Astrocyte of the cerebellum (primary cell): Measurements from ENCODE around the gene SPDYE18.
A peak's percentile ranks its signal among the peaks of the same experiment; 100 is the strongest.
"Not testable (repeated sequence)": the region's sequence is repeated elsewhere in the genome, so short reads cannot be mapped to it uniquely, and the experiment has no call there.

Source experiments
- DNase-seq: peaks from one replicate; pipeline ENCODE4 v3.0.0-alpha.2; 2011; ENCODE audit warnings: low read depth
- H3K4me3 ChIP-seq: 2 replicates; pipeline ENCODE4 v1.5.1; 2011; ENCODE audit warnings: mild to moderate bottlenecking, low read depth, low read length, moderate library complexity
- in situ Hi-C: cut with HindIII; loops from 2 replicates; pipeline ENCODE4 v1.10.0; 2017; ENCODE audit warnings: low sequenced_read_pairs

SPDYE18 gene, protein sequence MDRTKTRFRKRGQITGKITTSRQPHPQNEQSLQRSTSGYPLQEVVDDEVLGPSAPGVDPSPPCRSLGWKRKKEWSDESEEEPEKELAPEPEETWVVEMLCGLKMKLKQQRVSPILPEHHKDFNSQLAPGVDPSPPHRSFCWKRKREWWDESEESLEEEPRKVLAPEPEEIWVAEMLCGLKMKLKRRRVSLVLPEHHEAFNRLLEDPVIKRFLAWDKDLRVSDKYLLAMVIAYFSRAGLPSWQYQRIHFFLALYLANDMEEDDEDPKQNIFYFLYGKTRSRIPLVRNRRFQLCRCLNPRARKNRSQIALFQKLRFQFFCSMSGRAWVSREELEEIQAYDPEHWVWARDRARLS

DNA sequence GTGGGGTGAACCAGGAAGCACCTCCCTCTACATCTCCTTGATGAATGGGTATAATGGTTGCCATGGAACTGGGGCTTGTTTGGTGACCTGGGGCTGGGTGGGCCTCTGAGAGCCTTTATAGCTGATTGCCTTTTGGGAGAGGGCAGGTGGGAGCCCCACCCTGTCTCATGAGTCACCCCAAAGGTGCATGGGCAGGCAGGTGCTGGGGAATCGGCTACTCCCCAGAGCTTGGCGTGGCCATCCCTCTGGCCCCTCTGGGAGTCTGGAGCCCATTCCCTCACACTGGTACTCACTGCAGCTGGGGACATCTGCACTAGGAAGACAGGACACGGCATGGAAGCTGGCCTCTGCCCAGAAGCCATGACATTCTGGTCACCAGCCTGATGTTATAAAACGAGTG is at the start of gene SPDYE18:
Gene SPDYE18 (minus strand): TSS at position 2 of the 400 bp plus-strand sequence. CDS start 2,046 bp downstream, outside the sequence.
- in situ Hi-C loops, H3K4me3 ChIP-seq, DNase-seq: not testable (repeated sequence)

DNA sequence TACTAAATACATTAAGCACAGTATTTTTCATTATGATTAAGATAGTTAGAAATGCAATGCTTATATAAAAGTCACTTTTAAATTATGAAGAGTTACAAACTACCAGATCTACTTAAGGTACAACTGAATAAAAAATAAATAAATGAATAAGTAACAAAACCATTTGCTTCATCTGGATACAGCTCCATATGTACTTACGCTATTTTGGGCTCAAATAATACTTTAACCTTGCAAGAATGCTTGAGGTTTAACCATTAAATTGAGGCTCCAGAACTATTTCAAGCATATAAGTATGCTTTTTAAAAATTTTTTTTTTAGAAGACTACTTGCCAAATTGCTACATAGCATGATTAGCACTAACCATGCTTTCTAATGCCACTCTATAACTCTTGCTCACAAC is 46.0 kb upstream of the SPDYE18 start:
- in situ Hi-C loops, H3K4me3 ChIP-seq, DNase-seq: not testable (repeated sequence)

DNA sequence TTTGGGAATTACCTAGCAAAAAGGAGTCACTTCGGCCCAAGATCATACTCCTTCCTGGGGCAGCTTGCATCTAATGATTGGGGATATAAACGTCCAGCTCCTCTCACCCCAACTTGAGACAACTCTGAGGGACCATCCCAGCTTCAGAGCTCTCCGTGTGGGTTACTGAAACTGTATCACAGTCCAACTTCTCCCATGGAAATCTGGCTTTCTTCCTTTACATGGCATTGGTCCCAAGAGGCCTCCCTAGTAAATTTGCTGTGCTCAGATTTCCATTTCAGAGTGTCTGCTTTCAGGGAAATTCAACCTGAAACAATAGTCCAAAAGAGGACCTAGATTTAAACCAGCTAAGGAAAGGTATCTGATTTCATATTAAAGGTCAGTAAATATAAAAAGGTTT is 45.3 kb upstream of the SPDYE18 start:
- H3K4me3 ChIP-seq, in situ Hi-C loops, DNase-seq: not testable (repeated sequence)

DNA sequence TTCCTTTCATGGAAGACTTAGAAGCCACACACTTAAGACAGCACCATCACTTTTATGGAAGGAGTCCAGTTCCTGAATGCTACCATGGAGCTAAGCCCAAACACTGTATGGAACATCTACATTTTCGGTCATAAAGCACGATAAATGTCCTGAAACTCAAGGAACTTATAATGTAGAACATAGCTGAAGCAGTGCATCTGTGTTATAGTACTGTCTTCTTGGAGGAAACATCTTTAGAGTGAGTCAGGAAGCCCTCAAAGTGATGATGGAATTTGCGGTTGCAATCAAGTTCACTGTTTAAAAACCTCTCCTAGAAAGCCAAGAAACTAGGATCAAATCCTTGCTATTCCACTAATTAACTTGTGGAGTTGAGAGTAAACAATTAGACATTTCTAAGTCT is 43.5 kb upstream of the SPDYE18 start:
- H3K4me3 ChIP-seq, DNase-seq, in situ Hi-C loops: not testable (repeated sequence)

DNA sequence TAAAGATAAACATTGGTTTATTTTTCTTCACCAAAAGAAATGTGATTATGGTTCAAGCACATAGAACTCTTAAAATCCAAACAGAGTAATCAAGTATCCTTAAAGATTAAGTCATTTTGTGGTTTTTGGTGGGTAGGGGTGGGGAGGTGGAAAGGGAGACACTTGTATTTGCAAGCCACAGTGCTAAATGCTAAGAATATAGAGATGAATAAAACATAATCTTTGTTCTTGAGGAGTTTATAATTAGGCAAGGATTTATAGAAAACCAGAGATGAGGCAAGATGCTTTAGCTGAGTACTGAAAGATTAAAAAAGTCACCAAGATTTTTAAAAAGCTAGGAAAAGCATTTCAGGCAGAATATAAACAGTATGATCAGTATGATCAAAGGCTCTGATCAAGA is 40.3 kb upstream of the SPDYE18 start:
- DNase-seq, H3K4me3 ChIP-seq, in situ Hi-C loops: not testable (repeated sequence)

DNA sequence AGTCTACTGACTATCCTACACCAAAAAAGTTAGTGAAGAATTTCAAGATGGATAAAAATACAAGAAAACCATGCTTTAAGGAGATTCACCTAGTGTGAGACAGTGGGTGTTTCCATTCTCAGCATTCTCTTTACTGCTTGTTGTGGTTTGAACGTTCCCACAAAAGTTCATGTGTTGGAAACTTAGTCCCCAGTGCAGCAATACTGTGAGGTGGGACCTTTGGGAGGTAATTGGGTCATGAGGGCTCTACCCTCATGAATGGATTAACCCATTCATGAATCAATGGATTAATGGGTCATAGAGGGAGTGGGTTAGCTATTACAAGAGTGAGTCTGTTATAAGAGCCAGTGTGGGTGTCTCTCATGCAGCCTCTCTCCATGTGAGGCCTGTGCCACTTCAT is 38.8 kb upstream of the SPDYE18 start:
- H3K4me3 ChIP-seq, DNase-seq, in situ Hi-C loops: not testable (repeated sequence)

DNA sequence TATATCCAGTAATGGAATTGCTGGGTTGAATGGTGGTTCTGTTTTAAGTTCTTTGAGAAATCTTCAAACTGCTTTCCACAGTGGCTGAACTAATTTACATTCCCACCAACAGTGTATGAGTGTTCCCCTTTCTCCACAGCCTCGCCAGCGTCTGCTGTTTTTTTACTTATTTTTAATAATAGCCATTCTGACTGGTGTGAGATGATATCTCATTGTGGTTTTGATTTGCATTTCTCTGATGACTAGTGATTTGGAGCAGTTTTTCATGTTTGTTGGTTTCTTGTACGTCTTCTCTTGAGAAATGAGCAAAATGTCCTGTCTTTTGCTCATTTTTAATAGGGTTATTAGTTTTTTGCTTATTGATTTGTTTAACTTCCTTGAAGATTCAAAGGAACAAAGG is 38.1 kb upstream of the SPDYE18 start:
- H3K4me3 ChIP-seq, in situ Hi-C loops: not testable (repeated sequence)
- peak; percentile 1 for DNase-seq

DNA sequence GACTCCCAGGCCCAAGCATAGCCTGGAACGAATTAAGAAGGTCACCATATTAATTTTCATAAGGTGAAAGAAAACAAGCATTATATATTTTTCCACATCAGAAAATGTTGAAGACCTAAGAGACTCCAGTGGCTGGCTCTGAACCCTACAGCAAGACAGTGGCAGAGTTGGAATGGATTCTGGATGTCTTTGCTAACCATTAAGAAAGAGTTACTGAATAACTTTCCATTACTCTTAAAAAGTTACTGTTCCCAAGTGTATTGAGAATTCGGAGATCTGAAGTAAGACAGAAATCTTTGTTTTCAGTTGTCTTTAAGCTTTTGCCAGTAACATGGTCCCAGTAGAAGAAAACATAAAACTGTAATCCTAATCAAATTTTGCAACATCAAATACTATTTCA is 29.9 kb upstream of the SPDYE18 start:
- in situ Hi-C loops, H3K4me3 ChIP-seq, DNase-seq: not testable (repeated sequence)

DNA sequence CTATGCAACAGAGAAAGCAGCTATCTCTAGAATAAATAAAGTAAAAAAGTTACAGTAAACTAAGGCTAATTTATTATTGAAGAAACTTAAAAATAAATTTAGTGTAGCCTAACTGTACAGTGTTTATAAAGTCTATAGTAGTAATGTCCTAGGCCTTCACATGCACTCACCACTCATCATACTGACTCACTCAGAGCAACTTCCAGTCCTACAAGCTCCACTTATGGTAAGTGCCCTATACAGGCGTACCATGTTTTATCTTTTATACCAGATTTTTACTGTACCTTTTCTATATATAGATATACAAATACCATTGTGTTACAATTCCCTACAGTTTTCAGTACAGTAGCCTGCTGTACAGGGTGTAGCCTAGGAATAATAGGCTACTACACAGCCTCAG is 19.8 kb upstream of the SPDYE18 start:
- in situ Hi-C loops, H3K4me3 ChIP-seq, DNase-seq: not testable (repeated sequence)

DNA sequence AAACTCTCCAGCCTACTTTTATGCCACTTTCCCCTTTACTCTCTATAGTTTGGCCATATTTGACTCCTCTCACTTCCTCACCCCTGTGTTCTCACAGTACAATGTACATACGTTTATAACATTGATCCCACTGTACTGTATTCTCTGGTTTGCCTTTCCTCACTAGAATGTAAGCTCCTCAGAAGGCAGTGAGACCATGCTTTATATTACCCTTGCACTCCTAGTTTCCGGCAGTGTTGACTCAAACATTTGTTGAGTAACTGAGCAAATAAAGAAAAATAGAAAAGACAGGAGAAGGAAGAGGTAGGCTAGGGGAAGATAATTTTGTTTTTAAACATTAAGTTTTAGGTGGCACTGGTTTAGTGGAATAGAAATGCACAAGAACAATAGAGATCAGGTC is 17.9 kb upstream of the SPDYE18 start:
- in situ Hi-C loops = not testable (repeated sequence)

DNA sequence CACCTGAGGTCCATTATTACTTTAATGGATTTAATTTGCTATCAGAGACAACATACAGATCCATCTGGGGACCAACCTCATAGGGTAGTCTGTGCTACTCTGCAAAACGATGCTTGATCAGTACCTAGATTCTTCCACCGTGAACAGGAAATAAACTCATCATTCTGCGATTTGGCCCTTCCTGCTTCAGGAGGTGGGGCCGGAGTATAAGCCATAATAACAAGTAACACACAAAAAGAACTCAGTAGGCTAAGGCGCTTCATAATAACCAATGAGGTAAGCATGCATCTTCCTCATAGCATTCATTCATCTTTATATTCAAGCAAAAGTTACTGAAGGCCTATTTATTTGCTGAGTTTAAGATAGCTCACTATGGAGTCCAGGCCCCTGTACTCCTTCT is 17.3 kb upstream of the SPDYE18 start:
- in situ Hi-C loops, DNase-seq, H3K4me3 ChIP-seq: not testable (repeated sequence)

More for the DNA sequence above, 17.9 kb upstream of the SPDYE18 start:
- H3K4me3 ChIP-seq, DNase-seq: not testable (repeated sequence)

DNA sequence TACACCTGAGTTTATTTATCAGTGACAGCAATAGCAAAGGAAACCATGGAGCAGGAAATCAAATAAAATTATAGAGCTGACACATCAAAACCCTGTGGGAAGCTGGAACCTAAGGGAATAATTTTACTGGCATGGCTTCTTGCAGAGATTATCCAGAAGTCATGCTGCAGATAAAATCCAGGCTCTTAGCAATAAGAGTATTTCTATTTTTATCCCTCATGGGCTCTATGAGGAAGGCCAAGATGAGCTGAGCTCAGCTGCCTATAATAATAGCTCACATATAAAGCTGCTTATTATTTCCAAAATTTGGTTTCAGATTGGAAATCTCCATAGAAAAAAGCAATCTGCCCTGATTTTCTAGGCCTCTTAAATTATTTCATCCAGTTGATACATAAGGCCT is 16.8 kb upstream of the SPDYE18 start:
- not testable (repeated sequence) for H3K4me3 ChIP-seq, DNase-seq

DNA sequence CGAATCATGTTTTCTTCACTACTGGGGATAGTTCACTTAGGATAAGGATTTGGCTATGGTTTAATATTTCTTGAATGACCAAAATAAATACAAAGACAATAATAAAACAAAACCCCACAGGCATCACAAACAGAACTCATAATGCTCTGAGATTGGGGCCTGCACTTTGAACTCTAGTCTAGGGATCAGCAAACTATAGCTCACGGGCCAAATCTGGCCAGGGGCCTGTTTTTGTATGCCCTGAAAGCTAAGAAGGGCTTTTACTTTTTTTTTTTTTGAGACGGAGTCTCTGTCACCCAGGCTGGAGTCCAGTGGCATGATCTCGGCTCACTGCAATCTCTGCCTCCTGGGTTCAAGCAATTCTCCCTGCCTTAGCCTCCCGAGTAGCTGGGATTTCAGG is 14.7 kb upstream of the SPDYE18 start:
- DNase-seq, in situ Hi-C loops, H3K4me3 ChIP-seq: not testable (repeated sequence)

More for the DNA sequence above, 16.8 kb upstream of the SPDYE18 start:
- in situ Hi-C loops = not testable (repeated sequence)

DNA sequence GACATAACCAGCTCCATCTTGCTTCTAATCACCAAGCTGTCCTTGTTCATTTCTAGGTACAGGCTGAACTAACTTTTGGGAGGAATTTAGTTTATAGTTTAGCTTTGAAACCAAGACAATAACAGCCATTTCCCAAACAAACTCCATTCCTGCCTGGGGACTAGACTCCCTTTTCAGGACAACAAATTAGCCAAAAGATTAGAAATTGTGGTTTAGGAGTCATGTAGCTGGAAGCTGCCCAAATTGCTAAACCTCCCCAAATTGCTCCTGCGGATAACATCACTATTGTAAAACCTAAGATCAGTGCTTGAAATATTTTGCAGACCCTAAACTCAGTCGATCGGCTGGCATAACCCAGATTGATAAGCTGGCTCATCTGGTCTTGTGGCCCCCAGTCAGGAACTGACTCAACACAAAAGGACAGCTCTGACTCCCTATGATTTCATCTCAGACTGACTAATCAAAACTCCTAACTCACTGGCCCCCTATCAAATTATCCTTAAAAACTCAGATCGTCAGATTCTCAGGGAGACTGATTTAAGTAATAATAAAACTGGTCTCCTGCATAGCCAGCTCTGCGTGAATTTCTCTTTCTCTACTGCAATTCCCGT is 12.5 kb upstream of the SPDYE18 start:
- peak; percentile 0 for DNase-seq
- H3K4me3 ChIP-seq, in situ Hi-C loops: not testable (repeated sequence)

DNA sequence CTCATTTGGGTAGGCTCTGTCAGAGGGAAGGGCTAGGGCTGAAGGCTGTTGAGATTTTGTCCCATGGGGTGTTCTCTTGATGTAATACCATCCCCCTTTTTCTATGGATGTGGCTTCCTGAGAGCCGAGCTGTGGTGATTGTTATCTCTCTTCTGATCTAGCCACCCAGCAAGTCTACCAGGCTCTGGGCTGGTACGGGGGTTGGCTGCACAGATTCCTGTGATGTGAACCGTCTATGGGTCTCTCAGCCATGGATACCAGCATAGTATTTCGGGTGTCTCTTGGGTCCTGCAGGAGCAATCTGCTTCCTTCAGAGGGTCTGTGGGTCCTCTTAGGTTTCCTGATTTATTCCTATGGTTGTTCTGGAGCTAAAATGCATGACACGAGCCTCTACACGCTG is 8.8 kb upstream of the SPDYE18 start:
- H3K4me3 ChIP-seq, in situ Hi-C loops, DNase-seq: not testable (repeated sequence)

DNA sequence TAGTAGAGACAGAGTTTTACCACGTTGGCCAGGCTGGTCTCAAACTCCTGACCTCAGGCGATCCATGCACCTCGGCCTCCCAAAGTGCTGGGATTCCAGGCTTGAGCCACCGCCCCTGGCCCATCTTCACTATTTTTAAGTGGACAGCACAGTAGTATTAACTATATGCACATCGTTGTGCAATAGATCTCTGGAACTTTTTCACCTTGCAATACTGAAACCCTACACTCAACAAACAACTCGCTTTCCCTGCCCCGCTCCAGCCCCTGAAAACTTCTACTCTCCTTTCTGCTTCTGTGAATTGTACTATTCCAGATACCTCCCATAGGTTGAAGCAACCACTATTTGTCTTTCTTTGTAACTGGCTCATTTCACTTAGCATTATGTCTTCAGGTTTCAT is 3.5 kb upstream of the SPDYE18 start:
- DNase-seq, in situ Hi-C loops: not testable (repeated sequence)

DNA sequence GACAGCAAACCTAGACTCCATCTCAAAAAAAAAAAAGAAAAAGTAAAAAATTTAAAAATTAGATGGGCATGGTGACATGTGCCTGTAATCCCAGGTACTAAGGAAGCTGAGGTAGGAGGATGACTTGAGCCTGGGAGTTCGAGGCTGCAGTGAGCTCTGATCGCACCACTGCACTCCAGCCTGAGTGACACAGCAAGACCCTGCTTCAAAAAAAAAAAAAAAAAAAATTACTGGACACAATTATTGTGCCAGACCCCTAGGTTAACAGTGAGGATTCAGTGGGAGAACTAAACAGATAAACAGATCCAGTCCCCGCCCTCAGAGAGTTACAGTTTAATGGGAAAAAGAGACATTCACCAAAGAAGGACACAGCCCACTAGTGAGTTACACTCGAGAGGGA is 1.4 kb upstream of the SPDYE18 start:
- DNase-seq, H3K4me3 ChIP-seq, in situ Hi-C loops: not testable (repeated sequence)

More for the DNA sequence above, 3.5 kb upstream of the SPDYE18 start:
- not testable (repeated sequence) for H3K4me3 ChIP-seq

DNA sequence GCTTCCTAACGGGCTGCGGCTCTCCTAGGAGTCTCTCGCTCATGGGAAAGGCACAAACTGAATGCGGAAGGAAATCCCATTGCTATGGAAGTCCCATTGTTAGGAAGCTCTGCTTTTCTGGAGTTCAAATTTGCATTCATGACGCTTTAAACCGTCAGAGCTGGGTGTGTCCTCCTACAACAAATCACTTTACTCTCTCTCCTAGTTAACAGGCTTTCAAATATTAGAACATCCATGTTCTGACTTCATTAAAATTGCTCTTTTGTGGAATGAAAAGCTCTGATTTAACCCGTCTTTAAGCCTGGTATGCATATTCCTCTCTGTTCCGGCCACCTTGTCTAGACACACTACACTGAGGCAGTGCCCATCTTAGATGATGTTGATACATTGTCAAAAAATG is 30.1 kb downstream of the SPDYE18 start, which contains the start of gene SPDYE17:
Gene SPDYE17 (minus strand): TSS at position 101 of the 400 bp plus-strand sequence. CDS start 1,791 bp downstream, outside the sequence.
- in situ Hi-C loops, DNase-seq, H3K4me3 ChIP-seq: not testable (repeated sequence)
